GM10248 (cell line): ENCODE results near the gene GRM4.

Source experiments
- CTCF ChIA-PET: fragments of 300-600 bp; sonication (Branson Sonifier 250); formaldehyde crosslinking; extraction: SDS; loops from one replicate; lab custom pipeline; 2021; ENCODE audit warnings: antibody characterized with exemption; lab: Yijun Ruan, JAX
- POLR2A ChIA-PET: fragments of 350-650 bp; sonication (Branson Sonifier 250); formaldehyde crosslinking; extraction: SDS; loops from one replicate; lab custom pipeline; 2020; ENCODE audit warnings: antibody characterized with exemption; lab: Yijun Ruan, JAX
- DNase-seq: peaks from one replicate; pipeline ENCODE4 v3.0.0; 2012; ENCODE audit errors: extremely low spot score
- CTCF ChIP-seq: IDR thresholded peaks from 2 replicates; pipeline ENCODE4 v1.5.1; 2012; ENCODE audit warnings: mild to moderate bottlenecking, low read depth; ENCODE audit errors: extremely low read depth, missing control alignments, control extremely low read depth

Gene GRM4

GRCh38 chr6:34075906-34076305 is 70.0 kb downstream of the GRM4 start:
- CTCF ChIA-PET, result no interaction called here

GRCh38 chr6:34074064-34074742 is 71.7 kb downstream of the GRM4 start:
- TF ChIP-seq CTCF, result no peak
- ChIA-PET CTCF (no interaction called here), POLR2A (no interaction called here)
- DNase-seq, result no peak

More at GRCh38 chr6:34075906-34076305, 70.0 kb downstream of the GRM4 start:
- no peak for TF ChIP-seq CTCF
- DNase-seq, result no peak
- POLR2A ChIA-PET, result no interaction called here

- TF ChIP-seq CTCF, result no peak
- ChIA-PET CTCF (no interaction called here), POLR2A (no interaction called here)
- no peak for DNase-seq
These were observed 72.3 kb downstream of the GRM4 start for GRCh38 chr6:34073540-34073939.

- no peak for TF ChIP-seq CTCF
- no peak for DNase-seq
- ChIA-PET CTCF (no interaction called here), POLR2A (no interaction called here)
These were observed 73.2 kb downstream of the GRM4 start for GRCh38 chr6:34072727-34073126.

- ChIA-PET POLR2A (no interaction called here), CTCF (no interaction called here)
- TF ChIP-seq CTCF, result no peak
- no peak for DNase-seq
These were observed 74.0 kb downstream of the GRM4 start for GRCh38 chr6:34071884-34072379.

- DNase-seq, result no peak
- POLR2A ChIA-PET, result no interaction called here
- CTCF ChIA-PET, result no interaction called here
- TF ChIP-seq CTCF, result no peak
These were observed 74.6 kb downstream of the GRM4 start for GRCh38 chr6:34071136-34071883.
